Osteocyte (in vitro differentiated cells): Measurements from ENCODE around the gene PIGW. TPM values are rescaled to one million over a fixed set of nuclear protein-coding genes. Genes with fewer than 3 reads are reported as not detected.

Experiments
- DNase-seq: peaks from one replicate; pipeline ENCODE4 v3.0.0; 2021; ENCODE audit warnings: mixed read lengths; ENCODE audit not compliant: unreplicated experiment; ENCODE audit errors: extremely low spot score
- H3K27ac Mint-ChIP-seq: one replicate; pipeline ENCODE4 v1.8.0; 2021; ENCODE audit warnings: mild to moderate bottlenecking, mixed read lengths; ENCODE audit not compliant: unreplicated experiment
- H3K27me3 Mint-ChIP-seq: one replicate; pipeline ENCODE4 v1.8.0; 2021; ENCODE audit warnings: mixed read lengths; ENCODE audit not compliant: unreplicated experiment
- H3K36me3 Mint-ChIP-seq: one replicate; pipeline ENCODE4 v1.8.0; 2021; ENCODE audit warnings: mixed read lengths; ENCODE audit not compliant: unreplicated experiment
- H3K4me1 Mint-ChIP-seq: one replicate; pipeline ENCODE4 v1.8.0; 2021; ENCODE audit warnings: mixed read lengths; ENCODE audit not compliant: unreplicated experiment
- H3K4me3 Mint-ChIP-seq: one replicate; pipeline ENCODE4 v1.8.0; 2021; ENCODE audit warnings: mild to moderate bottlenecking, moderate library complexity, mixed read lengths; ENCODE audit not compliant: unreplicated experiment
- H3K9me3 Mint-ChIP-seq: one replicate; pipeline ENCODE4 v1.8.0; 2021; ENCODE audit warnings: mixed read lengths; ENCODE audit not compliant: unreplicated experiment
- long read RNA-seq: library from polyadenylated mRNA; unstranded; transcript quantifications from one replicate; pipeline ENCODE4 v2.0.0, GENCODE V29; 2021
- total RNA-seq: library from RNA; stranded (reverse); gene quantifications from 2 replicates; pipeline ENCODE4 v1.2.1, GENCODE V29; 2021
- TF ChIP-seq, protein P1 (sequence below): fragments of 200-600 bp; sonication (generic); IDR thresholded peaks from 2 replicates; pipeline ENCODE4 v1.5.0; 2021; ENCODE audit warnings: antibody characterized with exemption, mild to moderate bottlenecking, moderate library complexity

Gene PIGW, protein sequence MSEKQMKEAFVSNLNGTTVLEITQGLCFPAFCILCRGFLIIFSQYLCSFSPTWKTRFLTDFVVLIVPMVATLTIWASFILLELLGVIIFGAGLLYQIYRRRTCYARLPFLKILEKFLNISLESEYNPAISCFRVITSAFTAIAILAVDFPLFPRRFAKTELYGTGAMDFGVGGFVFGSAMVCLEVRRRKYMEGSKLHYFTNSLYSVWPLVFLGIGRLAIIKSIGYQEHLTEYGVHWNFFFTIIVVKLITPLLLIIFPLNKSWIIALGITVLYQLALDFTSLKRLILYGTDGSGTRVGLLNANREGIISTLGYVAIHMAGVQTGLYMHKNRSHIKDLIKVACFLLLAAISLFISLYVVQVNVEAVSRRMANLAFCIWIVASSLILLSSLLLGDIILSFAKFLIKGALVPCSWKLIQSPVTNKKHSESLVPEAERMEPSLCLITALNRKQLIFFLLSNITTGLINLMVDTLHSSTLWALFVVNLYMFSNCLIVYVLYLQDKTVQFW
- 9.7 and 10.0 TPM in 2 replicates for total RNA-seq
- long read RNA-seq, transcript PIGW-206 (2 exons, 2,264 nt) = minor isoform, 6 of 42 reads
- long read RNA-seq, transcript PIGW-204 (2 exons, 2,312 nt) = major isoform, 23 of 42 reads
- long read RNA-seq, transcript PIGW-205 (2 exons, 876 nt) = minor isoform, 11 of 42 reads
- long read RNA-seq, partial matches to known transcripts = 0 of 42 reads
- long read RNA-seq, other reads (novel, unspliced or antisense) = 2 of 42 reads

DNA sequence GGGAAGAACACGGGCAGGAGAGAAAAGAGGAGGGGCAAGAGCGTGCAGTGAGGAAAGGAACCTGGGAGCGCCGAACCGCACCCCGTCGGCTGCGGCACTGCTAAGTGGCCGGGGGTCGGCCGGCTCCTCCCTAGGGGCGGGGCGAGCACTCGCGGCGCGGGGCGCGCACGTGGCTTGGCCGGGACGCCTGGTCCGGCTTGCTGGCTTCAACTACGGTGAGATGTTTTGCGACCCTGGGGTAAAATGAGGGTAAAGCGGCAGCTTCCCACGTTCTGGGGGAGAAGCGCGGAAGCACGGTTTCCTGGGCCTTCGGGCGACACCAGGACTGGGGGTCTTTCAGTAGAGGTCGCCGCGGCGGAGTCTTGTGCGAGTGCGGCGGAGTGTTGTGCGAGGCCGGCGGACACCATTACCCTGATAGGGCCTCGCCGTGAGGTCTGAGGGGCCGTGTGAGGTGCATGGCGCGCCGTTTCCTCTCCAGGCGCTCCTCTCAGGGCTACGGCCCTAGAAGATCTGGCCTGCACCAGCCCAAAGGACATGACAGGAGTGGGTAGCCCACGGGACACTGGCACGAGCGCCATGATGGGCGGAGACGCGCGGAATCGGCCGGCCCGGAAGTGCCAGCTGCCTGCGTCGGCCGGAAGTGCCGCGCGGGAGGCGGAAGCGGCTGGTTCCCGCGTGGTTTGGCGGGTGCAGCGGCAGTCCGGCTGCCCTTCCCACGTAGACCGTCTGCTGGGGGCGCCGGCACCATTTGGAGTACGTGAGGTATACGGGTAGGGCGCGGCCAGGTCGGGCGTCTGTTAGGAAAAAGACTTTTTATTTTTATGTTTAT is at the start of gene PIGW, which contains the start of gene MYO19:
Gene PIGW, plus strand, starts transcription at position 148 of the 829 bp plus-strand sequence. CDS start 2,115 bp downstream, outside the sequence.
Gene MYO19, minus strand, starts transcription at position 29 of the 829 bp plus-strand sequence. CDS start 2,330 bp downstream, outside the sequence.
- peaks cover 9% of the 10 kb centered on the region for H3K36me3 Mint-ChIP-seq
- peak within 1 kb of the TSS; percentile 98 for H3K27ac Mint-ChIP-seq
- H3K4me1 Mint-ChIP-seq = peaks cover 13% of the 10 kb centered on the region
- TF ChIP-seq, protein P1, sequence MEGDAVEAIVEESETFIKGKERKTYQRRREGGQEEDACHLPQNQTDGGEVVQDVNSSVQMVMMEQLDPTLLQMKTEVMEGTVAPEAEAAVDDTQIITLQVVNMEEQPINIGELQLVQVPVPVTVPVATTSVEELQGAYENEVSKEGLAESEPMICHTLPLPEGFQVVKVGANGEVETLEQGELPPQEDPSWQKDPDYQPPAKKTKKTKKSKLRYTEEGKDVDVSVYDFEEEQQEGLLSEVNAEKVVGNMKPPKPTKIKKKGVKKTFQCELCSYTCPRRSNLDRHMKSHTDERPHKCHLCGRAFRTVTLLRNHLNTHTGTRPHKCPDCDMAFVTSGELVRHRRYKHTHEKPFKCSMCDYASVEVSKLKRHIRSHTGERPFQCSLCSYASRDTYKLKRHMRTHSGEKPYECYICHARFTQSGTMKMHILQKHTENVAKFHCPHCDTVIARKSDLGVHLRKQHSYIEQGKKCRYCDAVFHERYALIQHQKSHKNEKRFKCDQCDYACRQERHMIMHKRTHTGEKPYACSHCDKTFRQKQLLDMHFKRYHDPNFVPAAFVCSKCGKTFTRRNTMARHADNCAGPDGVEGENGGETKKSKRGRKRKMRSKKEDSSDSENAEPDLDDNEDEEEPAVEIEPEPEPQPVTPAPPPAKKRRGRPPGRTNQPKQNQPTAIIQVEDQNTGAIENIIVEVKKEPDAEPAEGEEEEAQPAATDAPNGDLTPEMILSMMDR = no peak
- no peaks in the 10 kb centered on the region for H3K9me3 Mint-ChIP-seq
- DNase-seq = peak; percentile 95
- H3K27me3 Mint-ChIP-seq = no peaks in the 10 kb centered on the region
- H3K4me3 Mint-ChIP-seq = peak within 1 kb of the TSS; percentile 94

DNA sequence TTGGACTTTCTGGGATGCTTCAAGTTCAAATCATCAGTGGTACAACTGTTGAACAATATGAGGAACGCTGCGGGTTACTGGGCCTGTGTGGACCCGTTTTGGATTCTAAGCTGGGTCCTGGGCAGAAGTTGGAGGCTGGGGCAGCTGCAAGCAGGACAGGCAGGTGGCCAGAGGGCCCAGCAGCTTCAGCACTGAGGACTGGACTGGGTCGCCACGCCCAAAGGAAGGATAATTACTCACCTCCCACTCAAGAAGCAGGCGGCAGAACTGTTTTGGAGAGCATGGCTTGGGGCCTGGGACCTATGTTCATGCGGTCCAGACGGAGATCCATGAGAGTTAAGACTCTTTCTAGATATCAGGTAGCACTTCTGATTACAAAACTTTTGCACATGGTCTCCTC is 49.8 kb upstream of the PIGW start:
- Mint-ChIP-seq H3K9me3 (no peaks in the 10 kb centered on the region), H3K36me3 (peaks cover 9% of the 10 kb centered on the region), H3K4me1 (peaks cover 28% of the 10 kb centered on the region), H3K4me3 (peak overlapping the region; percentile 54), H3K27ac (no peak overlapping the region), H3K27me3 (peaks cover 17% of the 10 kb centered on the region)
- no peak for DNase-seq
- TF ChIP-seq, protein P1 = no peak

DNA sequence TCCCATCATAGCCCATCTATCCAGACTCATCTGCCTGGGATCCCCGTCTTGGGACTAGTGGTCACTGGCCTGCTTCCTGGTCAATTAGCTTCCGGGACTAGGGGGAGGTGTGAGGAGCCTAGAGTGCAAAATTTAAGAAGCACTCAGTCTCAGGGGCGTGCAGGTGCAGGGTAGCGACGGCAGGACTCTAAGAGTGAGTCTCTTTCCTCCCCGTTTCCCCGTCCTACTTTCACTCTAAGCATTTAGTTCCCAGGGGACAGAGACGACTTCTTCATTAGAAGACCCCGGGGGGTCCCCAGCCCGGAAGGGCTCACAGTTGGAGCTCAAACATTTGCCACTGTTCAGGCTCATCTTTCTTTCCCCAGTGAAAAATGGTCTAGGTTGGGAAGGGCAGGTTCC is 49.0 kb upstream of the PIGW start:
- TF ChIP-seq, protein P1 = no peak
- peak overlapping the region; percentile 99 for H3K4me3 Mint-ChIP-seq
- peaks cover 13% of the 10 kb centered on the region for H3K27me3 Mint-ChIP-seq
- no peaks in the 10 kb centered on the region for H3K9me3 Mint-ChIP-seq
- peaks cover 28% of the 10 kb centered on the region for H3K4me1 Mint-ChIP-seq
- no peak for DNase-seq
- H3K36me3 Mint-ChIP-seq = peaks cover 14% of the 10 kb centered on the region
- H3K27ac Mint-ChIP-seq = peak overlapping the region; percentile 98

DNA sequence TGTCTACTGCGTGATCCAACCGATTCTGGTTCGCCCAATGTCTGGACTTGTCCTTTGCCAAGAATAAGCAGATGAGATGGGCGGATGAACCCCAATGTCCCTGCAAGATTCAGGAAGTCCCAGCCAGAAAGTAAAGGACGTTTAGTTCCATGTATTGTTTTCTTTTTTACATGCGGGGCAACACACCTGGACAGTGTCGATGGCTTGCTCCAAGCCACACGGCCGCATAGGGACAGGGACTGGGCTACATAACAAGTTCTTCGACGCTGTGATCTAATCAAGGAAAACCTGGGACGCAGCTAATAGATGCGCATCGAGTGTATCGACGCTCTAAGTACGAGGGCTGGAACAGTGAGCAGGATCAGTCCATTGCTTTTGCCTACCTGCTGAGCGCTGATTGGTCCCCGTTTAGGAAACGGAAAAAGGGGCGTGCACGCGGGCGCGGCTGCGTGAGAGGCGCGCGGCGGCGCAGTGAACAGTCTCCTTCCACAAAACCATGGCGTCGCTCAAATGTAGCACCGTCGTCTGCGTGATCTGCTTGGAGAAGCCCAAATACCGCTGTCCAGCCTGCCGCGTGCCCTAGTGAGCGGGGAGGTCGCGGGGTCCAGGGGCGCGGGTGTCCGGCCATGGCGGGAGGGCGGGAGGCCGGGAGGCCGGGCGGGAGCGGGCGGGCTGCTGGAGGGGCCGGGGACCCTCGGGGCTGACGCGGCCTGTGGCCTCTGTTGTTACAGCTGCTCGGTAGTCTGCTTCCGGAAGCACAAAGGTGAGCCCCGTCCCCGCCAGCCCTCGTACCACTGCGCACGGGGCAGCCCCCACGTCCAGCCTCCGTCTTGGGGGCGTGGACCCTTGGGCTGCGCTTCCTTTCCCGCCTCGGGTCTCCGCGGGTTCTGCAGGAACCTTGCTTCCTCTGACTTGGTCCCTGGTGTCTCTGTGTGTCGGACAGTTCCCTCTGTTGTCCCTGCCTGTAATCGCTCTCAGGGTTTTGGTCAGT is 48.3 kb upstream of the PIGW start, which contains the start of gene ZNHIT3:
Gene ZNHIT3, plus strand, starts transcription at position 478 of the 991 bp plus-strand sequence. Its CDS starts 19 bp downstream, at position 497.
- TF ChIP-seq, protein P1 = no peak
- peak; percentile 95 for DNase-seq
- Mint-ChIP-seq H3K9me3 (no peaks in the 10 kb centered on the region), H3K27ac (peak within 1 kb of the TSS; percentile 98), H3K4me3 (peak within 1 kb of the TSS; percentile 99), H3K27me3 (peaks cover 10% of the 10 kb centered on the region), H3K36me3 (peaks cover 20% of the 10 kb centered on the region), H3K4me1 (peaks cover 28% of the 10 kb centered on the region)
